ENCODE data around the gene FGFR2.

GRCh38 chr10:121640266-121640665 lies 42.0 kb upstream of the FGFR2 start:
- TF ChIP-seq CTCF (conservative IDR thresholded peaks at IDR 0.05 in 1 of 2, IDR thresholded peaks at IDR 0.05 in 1 of 2; ENCODE audit: extremely low read depth in 1 of 2, insufficient read depth in 1 of 2, low read depth in 1 of 2, low read length in 2 of 2): no peak
- TF ChIP-seq EZH2 (IDR thresholded peaks at IDR 0.05; ENCODE audit: borderline replicate concordance, low read length): no peak

All from mammary epithelial cell (primary cell).